Stimulated activated CD8-positive, alpha-beta memory T cell treated with anti-CD3 and anti-CD28 coated beads, Interleukin-12 subunit alpha, Interleukin-12 subunit beta, amount 100 ng/mL, for 24 hours (primary cell): Measurements from ENCODE around the gene NCK2.
"Not testable (repeated sequence)": the region's sequence is repeated elsewhere in the genome, so short reads cannot be mapped to it uniquely, and the experiment has no call there.

ENCODE experiments used
- DNase-seq: peaks from one replicate; pipeline ENCODE4 v3.0.0-alpha.2; 2020; ENCODE audit errors: extremely low read depth

The NCK2 gene

DNA sequence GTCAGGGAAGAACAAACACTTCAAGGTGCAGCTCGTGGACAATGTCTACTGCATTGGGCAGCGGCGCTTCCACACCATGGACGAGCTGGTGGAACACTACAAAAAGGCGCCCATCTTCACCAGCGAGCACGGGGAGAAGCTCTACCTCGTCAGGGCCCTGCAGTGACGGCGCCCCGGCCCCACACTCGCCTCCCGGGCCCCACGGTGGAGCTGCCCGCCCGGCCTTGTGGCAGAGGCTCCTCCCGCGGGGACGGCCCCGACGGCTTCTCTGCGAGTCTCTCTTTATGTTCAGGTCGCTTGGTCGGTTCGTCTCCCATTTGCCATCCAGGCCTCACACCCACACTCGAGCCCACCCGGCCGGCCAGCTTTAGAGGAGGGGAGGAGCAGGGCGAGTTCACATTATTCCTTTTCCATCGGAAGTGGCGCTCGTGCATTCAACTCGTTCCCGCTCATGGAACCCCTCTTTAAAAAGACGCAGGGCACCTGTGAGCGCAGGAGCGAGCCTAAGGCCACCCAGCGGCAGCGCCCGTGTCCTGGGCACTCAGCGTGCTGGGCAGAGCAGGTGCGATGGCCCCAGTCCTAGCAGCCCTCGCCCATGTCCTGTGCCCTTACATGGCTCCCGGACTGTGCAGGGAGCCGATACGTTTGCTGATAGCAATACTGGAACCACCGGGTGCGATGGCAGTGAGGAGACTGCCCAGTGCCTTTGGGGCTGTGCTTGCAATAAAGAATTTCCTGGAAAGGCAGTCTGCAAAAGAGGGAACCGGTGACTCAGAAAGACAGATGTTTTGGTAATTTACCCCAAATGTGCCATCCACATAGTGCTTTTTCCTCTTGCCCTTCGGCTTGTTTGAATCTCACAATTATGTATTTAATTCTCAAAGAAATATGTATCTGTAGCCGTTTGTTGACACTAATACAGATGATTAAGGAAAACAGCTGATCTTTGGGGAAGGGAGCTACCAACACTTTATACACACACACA is 148.6 kb downstream of the NCK2 start:
- no peak for DNase-seq

DNA sequence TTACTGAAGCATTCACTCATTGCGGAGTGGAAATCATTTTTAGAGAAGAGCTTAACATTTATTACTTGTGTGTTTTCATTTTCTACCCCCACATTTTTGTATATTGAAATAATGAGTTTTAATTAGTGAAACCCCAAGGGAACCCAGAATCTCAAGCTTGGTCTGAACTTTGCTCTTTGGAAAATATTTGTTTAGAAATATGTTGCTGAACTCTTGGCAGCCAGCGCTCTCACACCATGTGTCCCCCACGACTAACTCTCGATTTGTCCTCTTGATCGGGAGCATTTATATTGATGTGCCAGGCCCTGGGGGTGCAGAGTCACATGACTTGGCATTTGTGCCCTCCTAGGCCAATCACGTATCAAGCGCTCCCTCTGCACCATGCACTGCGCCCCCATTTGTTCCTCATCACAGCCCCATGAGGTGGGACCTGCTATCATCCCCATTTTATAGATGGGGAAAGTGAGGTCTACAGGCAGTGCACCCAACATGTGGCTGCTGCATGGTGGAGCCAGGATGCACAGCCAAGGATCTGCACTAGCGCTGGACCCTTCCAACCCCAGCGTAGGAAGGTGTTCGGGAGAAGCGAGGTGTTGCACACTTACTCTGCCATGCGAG is 149.7 kb downstream of the NCK2 start:
- no peak for DNase-seq

DNA sequence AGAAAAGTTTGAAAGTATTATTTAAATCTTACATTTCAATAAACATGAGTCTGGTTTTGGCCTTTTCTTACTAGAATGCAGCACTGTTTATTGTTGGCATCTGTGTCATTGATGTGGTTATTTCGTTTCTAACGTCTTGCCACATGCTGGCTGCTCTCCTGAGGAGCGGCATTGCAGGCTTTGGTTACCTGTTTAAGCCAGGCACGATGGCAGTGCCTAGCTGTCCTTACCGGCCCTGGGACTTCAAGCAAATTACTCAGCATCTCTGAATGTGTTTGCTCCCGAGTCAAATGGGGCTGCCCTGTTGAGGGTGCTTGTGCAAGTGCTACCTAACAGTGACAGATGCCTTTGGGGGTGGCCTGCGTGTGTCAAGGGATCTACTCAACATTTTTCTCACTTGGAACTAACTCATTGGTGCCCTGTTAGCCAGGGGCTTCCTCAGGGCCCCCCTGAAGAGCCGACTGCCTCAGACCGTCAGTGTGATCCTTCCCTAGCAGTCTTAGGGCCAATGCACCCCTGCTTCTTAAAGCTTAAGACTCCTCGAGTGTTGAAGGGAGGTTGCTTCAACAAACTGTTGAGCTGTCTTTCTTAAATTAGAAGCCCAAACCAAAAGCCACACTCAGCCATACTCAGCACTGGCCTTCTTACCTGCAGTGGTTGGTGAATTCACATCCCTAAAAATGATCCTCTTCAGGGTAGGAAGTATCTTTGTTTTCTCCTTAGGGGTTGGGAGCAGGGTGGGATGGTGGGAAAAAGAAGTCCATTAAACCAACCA is 151.5 kb downstream of the NCK2 start:
- DNase-seq: no peak

DNA sequence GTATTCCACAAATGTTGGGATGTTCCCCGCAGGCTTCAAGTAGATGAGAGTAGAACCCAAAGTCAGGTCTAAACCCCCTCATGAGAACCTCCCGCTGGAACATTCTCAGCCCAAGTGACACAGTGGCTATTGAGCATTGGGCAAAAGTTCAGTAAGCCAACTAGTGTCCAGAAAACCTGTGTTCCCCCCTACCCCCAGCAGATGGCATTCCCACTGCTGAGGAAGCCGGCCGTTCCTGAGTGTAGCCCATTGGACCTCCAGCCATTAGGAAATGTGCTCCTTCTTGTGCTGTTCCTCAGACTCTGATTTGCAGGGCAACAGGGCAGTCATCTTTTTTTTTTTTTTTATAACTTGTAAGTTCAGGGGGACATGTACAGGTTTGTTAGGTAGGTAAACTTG is 152.1 kb downstream of the NCK2 start:
- no peak for DNase-seq

DNA sequence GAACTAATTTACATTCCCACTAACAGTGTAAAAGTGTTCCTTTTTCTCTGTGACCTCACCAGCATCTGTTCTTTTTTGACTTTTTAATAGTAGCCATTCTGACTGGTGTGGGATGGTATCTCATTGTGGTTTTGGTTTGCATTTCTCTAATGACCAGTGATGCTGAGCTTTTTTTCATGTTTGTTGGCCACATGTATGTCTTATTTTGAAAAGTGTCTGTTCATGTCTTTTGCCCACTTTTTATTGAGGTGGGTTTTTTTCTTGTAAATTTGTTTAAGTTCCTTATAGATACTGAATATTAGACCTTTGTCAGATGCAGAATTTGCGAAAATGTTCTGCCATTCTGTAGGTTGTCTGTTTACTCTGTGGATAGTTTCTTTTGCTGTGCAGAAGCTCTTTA is 153.0 kb downstream of the NCK2 start:
- DNase-seq: not testable (repeated sequence)

DNA sequence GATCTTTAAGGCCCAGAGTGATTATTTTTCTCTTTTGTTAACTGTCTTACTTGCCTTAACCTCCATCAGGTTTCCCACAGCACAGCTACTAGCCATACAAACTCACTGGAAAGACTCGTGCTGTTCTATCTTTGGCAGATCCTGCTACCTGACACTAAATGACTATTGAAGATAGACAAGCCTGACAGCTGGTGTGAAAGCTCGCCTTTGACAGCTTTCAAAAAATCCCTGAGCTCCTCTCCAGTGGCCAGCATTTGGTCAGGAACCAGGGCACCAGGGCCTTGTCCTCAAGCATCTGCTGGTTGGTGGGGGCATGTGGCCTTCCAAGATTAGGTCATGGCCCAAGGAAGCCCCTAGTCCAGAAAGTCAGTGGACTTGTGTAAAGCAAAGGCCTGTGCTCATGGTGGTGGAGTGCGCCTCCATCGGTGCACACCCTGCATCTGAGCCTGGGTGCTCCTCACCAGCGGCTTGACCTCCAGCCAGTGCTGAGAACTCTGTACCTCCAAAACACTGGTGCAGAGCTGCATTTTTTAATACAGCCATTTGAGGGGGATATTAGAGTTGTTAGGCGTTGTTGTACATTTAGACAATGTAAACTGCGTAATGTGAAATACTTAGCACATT is 158.5 kb downstream of the NCK2 start:
- DNase-seq: no peak

DNA sequence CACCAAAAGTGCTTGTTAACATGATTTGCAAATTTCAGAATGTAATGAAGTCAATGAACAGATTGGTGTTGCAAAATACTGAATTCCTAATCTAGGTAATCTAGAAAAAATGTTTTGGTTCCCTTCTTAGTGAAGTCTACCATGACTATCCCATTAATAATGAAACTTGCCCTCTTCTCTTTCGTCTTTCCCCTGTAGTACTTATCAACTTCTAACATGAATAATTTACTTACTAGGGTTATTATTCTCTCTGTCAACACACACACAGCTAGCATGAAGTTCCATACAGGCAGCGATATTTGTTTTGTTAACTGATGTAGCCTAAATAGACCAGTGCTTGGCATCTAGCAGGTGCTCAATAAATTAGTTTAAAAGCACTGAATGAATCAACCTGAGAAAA is 160.2 kb downstream of the NCK2 start:
- DNase-seq: no peak

DNA sequence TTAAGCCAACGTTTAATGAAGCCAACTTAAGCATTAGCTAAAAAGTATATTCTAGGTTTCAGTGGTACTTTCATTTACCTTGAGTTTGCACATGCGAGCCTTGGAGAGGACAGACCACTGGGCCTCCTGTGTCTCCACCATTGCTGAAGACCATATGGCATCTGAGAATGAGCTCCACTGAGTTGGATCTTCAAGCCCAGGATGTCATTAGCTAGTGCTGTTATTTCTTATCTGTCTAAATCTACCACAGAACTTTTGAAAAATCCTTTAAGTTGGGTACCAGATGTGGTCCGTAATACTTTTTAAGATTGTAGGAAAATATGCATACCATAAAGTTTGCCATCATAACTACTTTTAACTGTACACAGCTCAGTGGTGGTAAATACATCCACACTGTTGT is 161.8 kb downstream of the NCK2 start:
- DNase-seq: no peak

DNA sequence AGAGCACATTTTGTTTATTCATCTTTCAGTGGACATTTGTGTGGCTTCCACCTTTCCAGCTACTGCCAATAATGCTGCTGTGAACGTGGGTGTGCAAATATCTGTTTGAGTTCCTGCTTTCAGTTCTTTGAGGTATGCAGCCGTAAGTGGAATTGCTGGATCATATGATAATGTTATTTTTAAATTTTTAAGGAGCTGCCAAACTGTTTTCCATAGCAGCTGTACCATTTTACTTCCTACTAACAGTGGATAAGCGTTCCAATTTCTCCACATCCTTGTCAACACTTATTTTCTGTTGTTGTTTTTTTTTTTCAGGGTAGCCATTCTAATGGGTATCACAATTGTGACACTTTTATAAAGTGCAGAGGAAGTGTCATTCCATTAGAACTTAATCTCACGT is 162.5 kb downstream of the NCK2 start:
- no peak for DNase-seq

DNA sequence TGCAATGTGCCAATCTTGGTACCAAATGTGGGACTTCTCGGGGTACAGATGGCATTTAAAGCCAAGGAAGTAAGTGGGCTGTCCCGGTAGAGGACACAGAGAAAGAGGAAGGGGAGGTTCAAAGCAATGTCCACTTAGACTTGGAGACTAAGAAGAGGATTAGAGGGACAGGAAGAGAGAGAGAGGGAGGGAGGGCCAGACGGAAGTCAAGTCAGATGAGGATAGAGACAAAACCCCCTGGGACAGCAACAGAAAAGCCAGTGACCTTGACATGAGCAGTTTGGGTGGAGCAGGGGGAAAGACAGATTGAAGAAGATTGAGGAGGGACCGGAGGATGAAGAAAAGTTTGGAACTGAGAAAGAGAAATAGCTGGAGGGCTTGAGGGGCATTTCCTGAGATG is 164.5 kb downstream of the NCK2 start:
- DNase-seq: no peak

DNA sequence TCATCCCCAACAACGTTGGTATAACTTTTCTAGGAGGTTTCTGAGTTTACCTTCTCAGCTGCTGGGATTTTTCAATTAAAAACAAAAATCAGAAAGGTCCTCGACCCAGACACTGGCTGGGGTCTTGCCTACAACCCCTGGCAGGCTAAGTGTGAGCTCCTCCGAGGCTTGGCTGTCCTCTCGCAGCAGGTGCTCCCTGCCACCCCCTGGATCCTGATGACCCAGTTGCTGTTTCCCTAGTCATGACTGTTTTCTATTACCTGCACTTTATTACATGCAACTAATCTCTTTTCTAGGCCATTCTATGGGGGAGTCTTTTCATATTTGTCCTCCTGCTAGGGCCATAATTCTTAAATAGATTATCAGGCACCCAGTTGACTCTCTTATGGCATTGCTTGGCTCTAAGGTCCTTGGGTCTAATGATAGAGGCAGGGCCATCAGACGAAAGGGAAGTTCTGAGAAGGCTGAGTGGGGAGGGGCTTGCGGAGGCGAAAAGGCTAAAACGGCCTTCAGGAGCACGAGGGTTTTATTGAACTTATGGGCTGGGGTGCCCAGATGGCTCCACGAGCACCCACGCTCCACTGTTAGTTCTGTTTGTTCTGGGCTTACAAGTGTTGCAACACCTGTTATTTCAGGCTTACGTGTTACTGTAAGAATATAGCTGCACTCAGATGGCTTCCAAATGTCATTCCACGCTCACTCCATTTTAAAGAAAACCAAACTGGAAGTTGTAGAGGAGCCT is 166.0 kb downstream of the NCK2 start:
- DNase-seq: no peak

DNA sequence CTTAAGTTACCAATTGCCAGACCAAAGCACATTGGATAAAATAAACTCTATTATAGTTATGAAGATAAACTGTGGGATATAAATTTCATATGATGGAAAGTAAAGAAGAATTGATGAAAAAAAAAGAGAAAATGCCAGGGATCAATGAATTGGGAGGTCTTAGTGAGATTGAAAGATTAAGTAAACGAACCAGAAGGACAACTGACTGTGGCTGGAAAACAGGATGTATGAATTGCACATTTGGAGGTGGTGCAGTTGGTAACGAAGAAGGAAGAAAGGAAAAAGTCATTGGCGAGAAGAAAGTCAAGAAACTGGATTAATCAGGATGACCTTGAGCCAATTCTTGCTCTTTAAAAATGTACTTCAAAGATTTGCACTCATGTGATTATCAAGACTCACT is 166.7 kb downstream of the NCK2 start:
- no peak for DNase-seq

DNA sequence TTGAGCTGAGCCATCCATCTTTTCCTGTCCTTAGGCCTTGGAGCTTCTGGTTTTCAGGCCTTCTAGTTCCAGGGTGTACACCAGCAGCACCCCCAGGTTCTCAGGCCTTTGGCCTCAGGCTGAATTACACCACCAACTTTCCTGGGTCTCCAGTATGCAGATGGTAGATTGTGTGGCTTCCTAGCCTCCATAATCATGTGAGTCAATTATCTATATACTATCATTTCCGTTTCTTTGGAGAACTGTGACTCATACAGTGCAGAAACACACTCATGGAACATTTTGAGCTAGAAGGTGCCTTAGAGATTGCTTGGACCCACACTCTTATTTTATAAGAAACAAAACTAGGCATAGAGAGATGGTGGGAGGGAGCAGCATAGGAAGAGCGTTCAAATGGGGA is 167.4 kb downstream of the NCK2 start:
- DNase-seq: no peak

DNA sequence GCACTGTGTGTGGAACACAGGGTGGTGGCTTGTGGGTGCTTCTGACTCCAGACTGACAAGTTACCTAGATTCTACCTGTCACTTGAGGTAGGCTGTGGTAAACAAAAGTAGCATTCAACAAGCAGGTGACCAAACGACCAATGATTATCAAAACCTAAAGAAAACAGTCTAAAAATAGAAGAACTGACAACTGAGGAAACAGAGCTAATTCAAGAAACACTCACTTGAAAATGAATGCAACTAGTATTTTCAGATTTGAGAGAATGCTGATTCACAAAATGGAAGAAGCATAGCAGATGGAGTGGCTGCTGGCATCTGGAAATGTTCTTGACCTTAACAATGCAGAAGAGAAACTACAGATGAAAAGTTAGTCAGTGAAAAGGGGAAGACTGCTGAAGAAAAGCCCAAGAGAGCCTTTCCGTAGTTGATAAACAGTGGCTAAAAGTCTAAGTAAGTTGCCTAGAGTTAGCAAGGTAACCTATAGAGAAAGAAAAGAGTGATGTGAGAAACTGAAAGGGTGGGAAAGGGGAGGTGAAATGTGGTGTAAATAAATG is 170.4 kb downstream of the NCK2 start:
- DNase-seq: no peak

DNA sequence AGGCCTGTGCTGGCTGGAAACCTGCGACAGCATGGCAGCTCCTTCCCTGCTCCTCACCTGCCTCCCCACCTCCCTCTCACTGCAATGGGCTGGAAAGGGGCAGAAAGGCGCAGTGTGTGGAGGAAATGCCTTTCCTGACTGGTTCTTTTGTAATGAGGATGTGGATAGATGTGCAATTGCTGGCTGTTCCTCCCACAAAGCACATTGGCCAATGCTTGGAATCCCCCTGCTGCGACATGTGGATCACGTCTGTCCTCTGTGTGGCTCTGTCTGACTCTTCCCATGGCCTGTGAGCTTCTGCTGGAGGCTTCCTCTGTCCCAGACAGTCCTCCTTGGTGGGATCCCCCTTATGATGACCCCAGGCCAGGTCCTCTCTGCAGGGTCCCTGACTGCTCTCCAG is 172.5 kb downstream of the NCK2 start:
- DNase-seq: no peak

DNA sequence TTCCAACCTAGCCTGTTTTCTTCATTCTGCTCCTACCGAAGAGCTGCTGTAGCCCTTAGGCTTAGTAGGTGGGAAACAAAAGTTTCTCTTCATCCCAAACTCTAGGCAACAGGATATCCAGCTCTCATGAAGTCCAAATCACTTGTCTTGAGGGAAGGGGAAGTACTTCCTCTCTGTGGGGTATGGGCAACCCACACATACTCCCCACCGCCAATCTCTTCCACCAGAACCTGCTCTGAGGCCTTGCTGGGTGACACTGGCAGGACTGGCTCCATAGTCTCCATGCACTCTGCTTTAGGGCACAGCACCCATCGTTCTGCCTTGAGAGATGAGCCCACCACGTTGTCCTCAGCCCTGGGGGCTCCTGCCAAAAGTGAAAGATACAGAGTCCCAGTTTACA is 173.0 kb downstream of the NCK2 start:
- DNase-seq: no peak

DNA sequence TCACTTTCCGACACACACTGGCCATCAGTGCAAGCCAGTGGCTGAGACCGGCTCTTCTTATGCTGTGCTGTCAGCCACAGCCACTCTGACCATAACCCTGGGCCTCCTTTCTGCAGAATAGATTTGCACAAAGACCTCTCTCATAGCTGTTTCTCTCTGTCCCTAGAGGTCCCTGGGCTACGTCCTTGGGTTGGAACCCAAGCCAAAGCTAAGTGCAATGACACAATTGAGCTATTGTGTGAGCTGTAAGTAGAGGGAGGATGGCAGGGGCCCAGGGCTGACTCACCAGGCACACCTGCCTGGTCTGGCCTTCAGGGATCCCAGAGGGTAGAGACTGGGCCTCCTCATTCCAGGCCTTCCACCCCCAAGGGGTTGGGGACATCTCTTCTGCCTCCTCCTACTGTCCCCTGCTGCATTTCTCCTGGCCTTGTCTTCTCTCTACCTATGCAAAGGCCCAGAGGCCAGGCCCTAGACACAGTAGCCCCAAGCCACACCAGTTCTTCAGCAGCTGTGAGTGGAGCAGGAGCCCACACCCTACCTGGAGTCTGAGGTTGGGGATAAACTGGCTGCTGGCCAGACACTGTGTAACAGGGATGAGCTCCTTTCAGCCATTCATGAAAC is 174.6 kb downstream of the NCK2 start:
- no peak for DNase-seq

DNA sequence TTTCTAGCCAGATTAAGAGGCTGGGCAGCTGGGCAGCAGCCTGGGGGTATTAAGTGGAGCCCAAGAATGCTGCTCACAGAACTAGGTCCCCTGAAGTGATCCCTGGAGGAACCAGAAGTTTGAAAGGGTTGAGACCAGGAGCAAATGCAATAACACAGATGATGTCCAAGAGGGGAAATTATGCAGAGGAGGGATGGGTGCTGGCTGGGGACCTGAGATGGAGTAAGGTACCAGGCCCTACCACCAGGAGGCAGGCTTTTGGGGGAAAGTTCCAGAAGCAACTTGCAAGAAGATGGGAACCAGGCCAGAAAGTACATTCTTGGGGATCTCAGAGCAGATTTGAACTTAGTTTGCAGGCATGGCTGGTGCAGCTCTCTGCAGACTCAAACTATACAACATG is 175.1 kb downstream of the NCK2 start:
- no peak for DNase-seq

DNA sequence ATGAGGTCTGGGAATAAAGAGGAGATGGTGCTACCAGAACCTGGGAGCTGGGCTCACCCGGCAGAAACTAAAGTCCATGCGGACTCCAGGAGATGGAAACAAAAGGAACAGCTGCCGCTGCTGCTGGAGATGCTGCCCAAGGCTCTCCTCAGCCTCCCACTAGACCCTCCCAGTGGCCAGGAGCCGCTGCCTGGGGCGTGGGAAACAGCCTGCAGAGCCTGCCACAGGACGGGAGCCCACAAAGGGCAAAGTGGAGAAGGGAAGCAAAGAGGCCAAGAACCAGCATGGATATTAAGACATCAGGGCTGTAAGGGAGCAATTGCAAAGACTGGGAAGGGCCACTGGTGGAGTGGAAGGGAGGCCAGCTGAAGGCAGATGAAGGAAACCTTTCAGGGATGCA is 179.6 kb downstream of the NCK2 start:
- no peak for DNase-seq

DNA sequence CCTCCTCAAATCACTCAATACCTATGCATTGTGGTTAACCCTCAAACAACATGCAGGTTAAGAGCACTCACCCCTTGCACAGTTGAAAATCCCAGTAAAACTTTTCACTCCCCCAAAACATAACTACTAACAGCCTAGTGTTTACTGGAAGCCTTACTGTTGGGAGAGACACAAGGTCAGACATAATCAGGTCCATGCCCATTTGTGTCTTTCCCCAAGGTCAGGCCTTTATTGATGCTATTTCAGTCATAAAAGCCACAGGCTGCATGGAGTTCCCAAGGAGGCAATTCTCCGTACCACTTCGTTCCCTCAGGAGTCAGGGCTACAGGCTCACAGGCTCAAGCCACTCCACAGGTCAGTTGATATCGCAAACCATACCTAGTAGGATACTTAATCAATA is 180.2 kb downstream of the NCK2 start:
- no peak for DNase-seq

DNA sequence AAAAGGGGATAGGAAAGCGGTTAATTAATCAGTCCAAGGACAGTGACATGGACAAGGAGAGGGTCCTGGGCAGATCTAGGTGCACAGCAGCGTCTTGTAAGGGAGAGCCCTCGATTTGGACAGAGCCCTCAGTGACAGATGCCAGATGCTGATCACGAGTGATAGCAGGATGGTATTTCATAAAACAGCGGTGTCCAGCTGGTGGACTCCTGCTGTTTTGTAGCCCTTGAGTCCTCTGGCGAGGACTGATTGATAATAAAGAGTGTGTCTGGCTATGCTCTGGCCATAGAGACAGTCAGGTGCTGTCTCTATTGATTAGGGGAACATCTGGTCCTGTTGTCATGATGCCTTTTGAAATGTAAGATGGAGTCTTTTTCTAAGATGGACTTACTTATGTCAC is 180.7 kb downstream of the NCK2 start:
- no peak for DNase-seq
